Left lung (tissue), 10 donors: Measurements from ENCODE around the gene KRTAP5-8. TPM values are rescaled to one million over a fixed set of nuclear protein-coding genes. Genes with fewer than 3 reads are reported as not detected.

Source experiments
- ATAC-seq: fragments of 200-7000 bp; cut with Tn5 transposase; one replicate; pipeline ENCODE4 v1.9.1; 2020; ENCODE audit warnings: moderate library complexity
- DNase-seq, 4 donors: peaks; one replicate each; pipeline ENCODE4 v3.0.0-alpha.2; 2013 to 2020
- H3K27ac ChIP-seq, 2 donors: fragments of 200-600 bp; sonication (generic) in 1 of 2; one replicate each; pipeline versions ENCODE4 v1.5.0 to v1.8.0; 2020 to 2021
- H3K27me3 ChIP-seq, 2 donors: fragments of 200-600 bp; sonication (generic) in 1 of 2; one replicate each; pipeline versions ENCODE4 v1.5.0 to v1.8.0; 2020 to 2021
- H3K36me3 ChIP-seq, 2 donors: fragments of 200-600 bp; sonication (generic) in 1 of 2; one replicate each; pipeline versions ENCODE4 v1.5.0 to v1.8.0; 2020 to 2021
- H3K4me1 ChIP-seq, 2 donors: fragments of 200-600 bp; one replicate each; pipeline ENCODE4 v1.8.0; 2021
- H3K4me3 ChIP-seq, 2 donors: fragments of 200-600 bp; sonication (generic) in 1 of 2; one replicate each; pipeline versions ENCODE4 v1.5.0 to v1.8.0; 2020 to 2021; ENCODE audit warnings: mild to moderate bottlenecking in 1 of 2
- H3K9me3 ChIP-seq, 2 donors: fragments of 200-600 bp; sonication (generic) in 1 of 2; one replicate each; pipeline versions ENCODE4 v1.5.0 to v1.8.0; 2020 to 2021
- intact Hi-C, 2 donors: fragments of 100-400 bp; cut with DNase I; formaldehyde crosslinking; loops; one replicate each; pipeline versions ENCODE4 v1.11.2 to v1.14.2; 2022
- polyA plus RNA-seq, 6 donors: library from polyadenylated mRNA; unstranded; fragments of 120-200 nt; gene quantifications; one replicate each; pipeline ENCODE4 v1.2.1, GENCODE V29; 2013; ENCODE audit not compliant: insufficient read length in 6 of 6
- total RNA-seq, 2 donors: library from RNA; stranded (reverse); fragmentation: NEBNext Ultra II Directional; extraction: Animal tissue kit (Norgen Biotek cat#: 25700); gene quantifications; one replicate each; pipeline ENCODE4 v1.2.1, GENCODE V29; 2021
- TF ChIP-seq, protein P1 (sequence below), 2 donors: fragments of 200-600 bp; sonication (generic) in 1 of 2; IDR thresholded peaks; one replicate each; pipeline versions ENCODE4 v1.5.0 to v1.8.0; 2021; ENCODE audit warnings: antibody characterized with exemption in 2 of 2
- donor health status: DM: no; HTN: yes; CAD: no.
- donor health status: DM: no; HTN: no; CAD: no.

KRTAP5-8 gene
- total and polyA plus RNA-seq, 8 donors: 0.21 to 0.49 (median 0.31) TPM; not detected in 5

DNA sequence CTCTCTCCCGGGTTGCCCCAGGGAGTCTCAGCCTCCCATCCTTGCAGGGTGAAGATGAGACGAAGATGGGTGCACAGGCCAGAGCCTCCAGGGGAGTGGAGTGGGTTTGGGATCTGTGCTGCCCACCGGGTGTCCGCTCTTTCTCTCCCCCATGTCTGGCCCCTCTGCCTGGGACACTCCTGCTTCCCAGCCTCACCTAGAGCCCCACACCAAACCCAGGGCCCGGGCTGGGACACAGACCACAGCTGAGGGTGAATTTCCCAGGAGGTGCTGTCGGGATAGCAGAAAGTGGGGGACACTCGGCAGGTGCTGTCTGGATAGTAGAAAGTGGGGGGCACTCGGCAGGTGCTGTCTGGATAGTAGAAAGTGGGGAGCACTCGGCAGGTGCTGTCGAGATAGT lies 35.8 kb upstream of the KRTAP5-8 start:
- ATAC-seq: no peak
- H3K9me3 ChIP-seq: peaks cover 0 to under 1% of the 10 kb centered on the region in 2 donors
- peaks cover 0 to 90% of the 10 kb centered on the region in 2 donors for H3K36me3 ChIP-seq
- H3K4me3 ChIP-seq: no peak overlapping the region
- peaks cover 0 to 6% of the 10 kb centered on the region in 2 donors for H3K4me1 ChIP-seq
- TF ChIP-seq, protein P1, sequence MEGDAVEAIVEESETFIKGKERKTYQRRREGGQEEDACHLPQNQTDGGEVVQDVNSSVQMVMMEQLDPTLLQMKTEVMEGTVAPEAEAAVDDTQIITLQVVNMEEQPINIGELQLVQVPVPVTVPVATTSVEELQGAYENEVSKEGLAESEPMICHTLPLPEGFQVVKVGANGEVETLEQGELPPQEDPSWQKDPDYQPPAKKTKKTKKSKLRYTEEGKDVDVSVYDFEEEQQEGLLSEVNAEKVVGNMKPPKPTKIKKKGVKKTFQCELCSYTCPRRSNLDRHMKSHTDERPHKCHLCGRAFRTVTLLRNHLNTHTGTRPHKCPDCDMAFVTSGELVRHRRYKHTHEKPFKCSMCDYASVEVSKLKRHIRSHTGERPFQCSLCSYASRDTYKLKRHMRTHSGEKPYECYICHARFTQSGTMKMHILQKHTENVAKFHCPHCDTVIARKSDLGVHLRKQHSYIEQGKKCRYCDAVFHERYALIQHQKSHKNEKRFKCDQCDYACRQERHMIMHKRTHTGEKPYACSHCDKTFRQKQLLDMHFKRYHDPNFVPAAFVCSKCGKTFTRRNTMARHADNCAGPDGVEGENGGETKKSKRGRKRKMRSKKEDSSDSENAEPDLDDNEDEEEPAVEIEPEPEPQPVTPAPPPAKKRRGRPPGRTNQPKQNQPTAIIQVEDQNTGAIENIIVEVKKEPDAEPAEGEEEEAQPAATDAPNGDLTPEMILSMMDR (IDR thresholded peaks at IDR 0.05): no peak
- DNase-seq: no peak
- intact Hi-C loops: no loop called here
- no peaks in the 10 kb centered on the region for H3K27me3 ChIP-seq
- H3K27ac ChIP-seq: no peak overlapping the region

DNA sequence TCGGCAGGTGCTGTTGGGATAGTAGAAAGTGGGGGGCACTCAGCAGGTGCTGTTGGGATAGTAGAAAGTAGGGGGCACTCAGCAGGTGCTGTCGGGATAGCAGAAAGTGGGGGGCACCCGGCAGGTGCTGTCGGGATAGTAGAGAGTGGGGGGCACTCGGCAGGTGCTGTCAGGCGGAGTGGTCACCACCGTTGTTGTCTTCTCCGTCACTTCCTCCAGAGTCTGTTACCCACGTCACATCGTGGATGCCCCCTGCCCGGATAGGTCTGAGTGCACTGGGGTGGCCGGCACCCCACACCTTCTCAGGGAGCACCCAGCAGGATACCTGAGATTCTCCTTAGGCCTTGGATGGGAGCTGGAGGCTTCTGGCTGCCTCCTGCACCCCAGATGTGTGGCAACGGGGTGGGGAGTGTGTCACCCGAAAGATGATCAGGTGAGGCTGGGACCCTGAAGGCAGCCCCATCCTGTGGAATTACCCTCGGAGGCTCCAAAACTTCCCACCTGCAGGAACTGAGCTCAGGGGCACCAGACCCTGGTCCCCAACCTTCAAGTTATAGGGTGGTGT lies 34.9 kb upstream of the KRTAP5-8 start:
- ATAC-seq (no peak), DNase-seq (no peak)
- Histone ChIP-seq H3K4me3 (no peak overlapping the region), H3K27me3 (no peaks in the 10 kb centered on the region), H3K9me3 (peaks cover 0 to 6% of the 10 kb centered on the region in 2 donors), H3K36me3 (peaks cover 0 to 83% of the 10 kb centered on the region in 2 donors), H3K4me1 (peaks cover 0 to 6% of the 10 kb centered on the region in 2 donors), H3K27ac (peak overlapping the region in 1 of 2 donors; percentile 33)
- intact Hi-C loops: no loop called here
- TF ChIP-seq, protein P1 (IDR thresholded peaks at IDR 0.05): no peak

DNA sequence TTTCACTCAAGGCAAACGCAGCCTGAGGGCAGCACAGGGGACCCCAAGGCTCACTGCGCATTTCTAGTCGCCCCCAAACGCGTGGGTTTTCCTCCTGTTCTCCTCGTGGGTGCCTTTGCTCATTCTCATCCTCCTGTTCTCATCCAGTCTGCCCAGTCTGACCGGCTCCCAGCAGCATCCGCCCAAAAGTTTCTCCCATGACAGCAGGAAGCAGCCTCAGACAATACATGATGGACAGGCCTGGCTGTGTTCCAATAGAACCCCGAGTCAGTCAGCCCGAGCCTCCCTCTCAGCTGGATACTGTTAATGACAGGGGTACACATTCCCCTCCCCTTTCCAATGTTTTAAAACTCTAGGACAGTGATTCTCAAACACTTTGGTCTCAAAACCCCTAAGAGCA lies 33.3 kb upstream of the KRTAP5-8 start:
- Histone ChIP-seq H3K27ac (peak overlapping the region in 1 of 2 donors; percentile 64), H3K36me3 (peaks cover 0 to 67% of the 10 kb centered on the region in 2 donors), H3K27me3 (no peaks in the 10 kb centered on the region), H3K9me3 (peaks cover 0 to 11% of the 10 kb centered on the region in 2 donors), H3K4me1 (peaks cover 0 to 6% of the 10 kb centered on the region in 2 donors), H3K4me3 (no peak overlapping the region)
- TF ChIP-seq, protein P1 (IDR thresholded peaks at IDR 0.05): no peak
- DNase-seq (peak in 1 of 4 donors; percentile 31), ATAC-seq (no peak)
- intact Hi-C loops: no loop called here

DNA sequence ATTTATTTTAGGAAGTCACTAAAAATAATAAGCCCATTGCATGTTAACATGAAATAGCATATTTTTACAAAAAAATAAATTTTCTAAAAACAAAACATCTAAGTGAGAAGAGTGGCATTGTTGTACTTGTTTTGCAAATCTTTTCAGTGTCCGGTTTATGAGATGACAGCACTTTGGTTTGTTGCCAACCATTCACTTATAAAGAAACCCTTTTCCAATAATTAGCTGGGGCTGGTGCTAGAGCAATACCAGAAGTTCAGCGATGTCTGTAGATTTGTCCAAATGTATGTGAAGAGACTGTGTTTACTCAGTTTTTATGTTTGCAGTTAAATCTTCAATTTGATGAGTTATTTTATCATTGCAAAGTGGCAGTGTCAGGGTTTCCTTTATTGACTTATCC lies 32.8 kb upstream of the KRTAP5-8 start:
- no peaks in the 10 kb centered on the region for H3K27me3 ChIP-seq
- peaks cover 0 to 5% of the 10 kb centered on the region in 2 donors for H3K4me1 ChIP-seq
- DNase-seq (no peak), ATAC-seq (no peak)
- H3K27ac ChIP-seq: no peak overlapping the region
- TF ChIP-seq, protein P1 (IDR thresholded peaks at IDR 0.05): no peak
- H3K9me3 ChIP-seq: peaks cover 0 to 16% of the 10 kb centered on the region in 2 donors
- no peak overlapping the region for H3K4me3 ChIP-seq
- H3K36me3 ChIP-seq: peaks cover 0 to 62% of the 10 kb centered on the region in 2 donors
- intact Hi-C loops: no loop called here

DNA sequence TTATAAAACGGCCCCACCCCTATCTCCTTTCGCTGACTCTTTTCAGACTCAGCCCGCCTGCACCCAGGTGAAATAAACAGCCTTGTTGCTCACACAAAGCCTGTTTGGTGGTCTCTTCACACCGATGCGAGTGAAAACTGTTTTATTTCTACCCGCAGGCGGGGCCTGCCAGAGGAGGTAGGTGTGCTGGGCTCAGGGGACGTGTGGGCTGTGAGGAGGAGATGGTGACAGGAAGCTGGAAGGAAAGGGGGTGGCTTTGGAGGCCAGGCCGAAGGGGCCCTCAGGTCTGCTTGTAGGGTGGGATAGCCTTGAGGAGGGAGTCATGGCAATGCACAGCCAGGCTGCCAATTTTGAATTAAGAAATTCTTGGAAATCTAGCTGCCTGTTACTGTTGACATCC lies 32.0 kb upstream of the KRTAP5-8 start:
- H3K4me1 ChIP-seq: no peaks in the 10 kb centered on the region
- TF ChIP-seq, protein P1 (IDR thresholded peaks at IDR 0.05): no peak
- DNase-seq (no peak), ATAC-seq (no peak)
- no peak overlapping the region for H3K4me3 ChIP-seq
- peaks cover 0 to 55% of the 10 kb centered on the region in 2 donors for H3K36me3 ChIP-seq
- H3K27me3 ChIP-seq: no peaks in the 10 kb centered on the region
- intact Hi-C loops: no loop called here
- peaks cover 0 to 24% of the 10 kb centered on the region in 2 donors for H3K9me3 ChIP-seq
- no peak overlapping the region for H3K27ac ChIP-seq
